A549 (cell line): Measurements from ENCODE around the gene TTK. TPM values are rescaled to one million over a fixed set of nuclear protein-coding genes. Genes with fewer than 3 reads are reported as not detected.

Source experiments
- ATAC-seq, 2 experiments: fragments of 200-7000 bp in 1 of 2; fragments of >200 bp in 1 of 2; cut with Nextera tagmentation in 1 of 2; cut with Tn5 transposase in 1 of 2; 3 replicates each; pipeline versions ENCODE4 v1.8.0 to v1.9.1; 2018 to 2020; ENCODE audit warnings: mild to moderate bottlenecking in 1 of 2, moderate library complexity in 1 of 2
- CTCF ChIA-PET: fragments of 300-600 bp; sonication (Branson Sonifier 250); formaldehyde crosslinking; extraction: SDS; loops from one replicate; lab custom pipeline; 2021; ENCODE audit warnings: antibody characterized with exemption, inconsistent platforms; lab: Yijun Ruan, JAX
- POLR2A ChIA-PET: fragments of 350-600 bp; formaldehyde crosslinking; extraction: SDS; loops from one replicate; lab custom pipeline; 2021; ENCODE audit warnings: antibody characterized with exemption, inconsistent platforms; lab: Yijun Ruan, JAX
- DNase-seq, 2 experiments: peaks; one replicate each; pipeline versions ENCODE4 v3.0.0 to v3.0.0-alpha.2; 2011 to 2016; ENCODE audit warnings: low read depth in 1 of 2, low spot score in 1 of 2
- FAIRE-seq: peaks from 2 replicates; lab custom pipeline; 2011; peaks lifted over from hg19 to GRCh38; lab: Jason Lieb, UNC
- H3K27ac ChIP-seq, 2 experiments: fragments of >200 bp; sonication (Bioruptor Twin); formaldehyde crosslinking; 3 replicates each; pipeline ENCODE4 v1.5.1; 2016 to 2017
- H3K4me1 ChIP-seq: fragments of >200 bp; sonication (Bioruptor Twin); formaldehyde crosslinking; 3 replicates; pipeline ENCODE4 v1.6.1; 2016
- H3K4me2 ChIP-seq: fragments of >200 bp; sonication (Bioruptor Twin); formaldehyde crosslinking; 3 replicates; pipeline ENCODE4 v1.6.1; 2016
- H3K4me3 ChIP-seq: fragments of >200 bp; sonication (Bioruptor Twin); formaldehyde crosslinking; 3 replicates; pipeline ENCODE4 v1.5.1; 2016
- H3K9me3 ChIP-seq: fragments of >200 bp; sonication (Bioruptor Twin); formaldehyde crosslinking; 3 replicates; pipeline ENCODE4 v1.6.1; 2016
- BCL3 ChIP-seq: fragments of >200 bp; sonication (Bioruptor Twin); formaldehyde crosslinking; IDR thresholded peaks from 3 replicates; pipeline ENCODE4 v1.6.1; 2016
- BHLHE40 ChIP-seq: IDR thresholded peaks from 2 replicates; pipeline ENCODE4 v1.6.1; 2012; ENCODE audit warnings: low read depth, low read length, inconsistent platforms
- CBX2 ChIP-seq: fragments of 200-600 bp; sonication (generic); IDR thresholded peaks from 2 replicates; pipeline ENCODE4 v1.6.1; 2016; ENCODE audit warnings: low read depth, mild to moderate bottlenecking, borderline replicate concordance
- CBX8 ChIP-seq: fragments of 200-600 bp; sonication (generic); IDR thresholded peaks from 2 replicates; pipeline ENCODE4 v1.6.1; 2016
- CHD4 ChIP-seq: fragments of 200-600 bp; sonication (generic); IDR thresholded peaks from 2 replicates; pipeline ENCODE4 v1.6.1; 2016; ENCODE audit warnings: antibody characterized with exemption, mild to moderate bottlenecking, borderline replicate concordance
- E2F6 ChIP-seq: IDR thresholded peaks from 2 replicates; pipeline ENCODE4 v1.6.1; 2012; ENCODE audit warnings: low read depth, borderline replicate concordance
- EHF ChIP-seq: fragments of 250-450 bp; sonication (Bioruptor Pico); IDR thresholded peaks from 2 replicates; pipeline ENCODE4 v1.5.0; 2020; ENCODE audit warnings: mild to moderate bottlenecking
- EHMT2 ChIP-seq: fragments of 200-600 bp; sonication (generic); IDR thresholded peaks from 2 replicates; pipeline ENCODE4 v1.6.1; 2016; ENCODE audit warnings: antibody characterized with exemption, low read depth, mild to moderate bottlenecking, moderate library complexity
- EP300 ChIP-seq, 2 experiments: fragments of >200 bp; sonication (Bioruptor Twin); formaldehyde crosslinking; IDR thresholded peaks; 2 replicates in 1 of 2; 3 replicates in 1 of 2; pipeline ENCODE4 v1.6.1; 2016 to 2017
- FOSB ChIP-seq: fragments of 250-450 bp; sonication (Bioruptor Pico); IDR thresholded peaks from 2 replicates; pipeline ENCODE4 v1.5.0; 2020; ENCODE audit warnings: mild to moderate bottlenecking, moderate library complexity
- GATA3 ChIP-seq: IDR thresholded peaks from 2 replicates; pipeline ENCODE4 v1.6.1; 2012; ENCODE audit warnings: borderline replicate concordance
- HES2 ChIP-seq: fragments of >200 bp; sonication (Bioruptor Twin); formaldehyde crosslinking; IDR thresholded peaks from 2 replicates; pipeline ENCODE4 v1.6.1; 2016
- HEYL ChIP-seq: fragments of 250-450 bp; sonication (Bioruptor Pico); IDR thresholded peaks from 2 replicates; pipeline ENCODE4 v1.8.0; 2021; ENCODE audit warnings: mild to moderate bottlenecking, moderate library complexity
- HOXB13 ChIP-seq: fragments of 250-450 bp; sonication (Bioruptor Pico); IDR thresholded peaks from 2 replicates; pipeline ENCODE4 v1.5.0; 2020; ENCODE audit warnings: low read depth, mild to moderate bottlenecking, moderate library complexity
- JUN ChIP-seq, 2 experiments: fragments of >200 bp; sonication (Bioruptor Twin); formaldehyde crosslinking; IDR thresholded peaks; 2 replicates in 1 of 2; 3 replicates in 1 of 2; pipeline ENCODE4 v1.6.1; 2016 to 2017
- JUNB ChIP-seq: fragments of >200 bp; sonication (Bioruptor Twin); formaldehyde crosslinking; IDR thresholded peaks from 2 replicates; pipeline ENCODE4 v1.6.1; 2016
- KDM5A ChIP-seq: fragments of 200-600 bp; sonication (generic); IDR thresholded peaks from 2 replicates; pipeline ENCODE4 v1.6.1; 2016; ENCODE audit warnings: antibody characterized with exemption, mild to moderate bottlenecking
- MAFK ChIP-seq: fragments of 450-650 bp; IDR thresholded peaks from 2 replicates; pipeline ENCODE4 v1.6.1; 2014; ENCODE audit not compliant: partially characterized antibody
- MYC ChIP-seq: IDR thresholded peaks from 2 replicates; pipeline ENCODE4 v1.6.1; 2012; ENCODE audit warnings: mild to moderate bottlenecking, inconsistent platforms, low read length, improper control_type of control experiment, borderline replicate concordance
- NFE2L2 ChIP-seq: fragments of 150-350 bp; conservative IDR thresholded peaks from 2 replicates; pipeline ENCODE4 v1.6.1; 2014; ENCODE audit warnings: low read length
- NPAS2 ChIP-seq: fragments of 250-450 bp; sonication (Bioruptor Pico); IDR thresholded peaks from 2 replicates; pipeline ENCODE4 v1.8.0; 2022; ENCODE audit warnings: mild to moderate bottlenecking, moderate library complexity, borderline replicate concordance
- NR3C1 ChIP-seq: fragments of >200 bp; sonication (Bioruptor Twin); formaldehyde crosslinking; IDR thresholded peaks from 3 replicates; pipeline ENCODE4 v1.6.1; 2017
- POLR2A ChIP-seq: IDR thresholded peaks from 2 replicates; pipeline ENCODE4 v1.6.1; 2012; ENCODE audit warnings: mild to moderate bottlenecking, low read length
- RARB ChIP-seq: fragments of 250-450 bp; sonication (Bioruptor Pico); IDR thresholded peaks from 2 replicates; pipeline ENCODE4 v1.8.0; 2021; ENCODE audit warnings: mild to moderate bottlenecking, moderate library complexity
- RNF2 ChIP-seq: fragments of 200-600 bp; sonication (generic); IDR thresholded peaks from 2 replicates; pipeline ENCODE4 v1.6.1; 2016; ENCODE audit warnings: low read depth, mild to moderate bottlenecking, antibody characterized with exemption, moderate library complexity, borderline replicate concordance
- SMC3 ChIP-seq: fragments of >200 bp; sonication (Bioruptor Twin); formaldehyde crosslinking; IDR thresholded peaks from 3 replicates; pipeline ENCODE4 v1.6.1; 2018; ENCODE audit warnings: inconsistent platforms
- SREBF2 ChIP-seq: fragments of 450-650 bp; IDR thresholded peaks from 2 replicates; pipeline ENCODE4 v1.6.1; 2014; ENCODE audit warnings: mild to moderate bottlenecking, moderate library complexity
- ZC3H11A ChIP-seq: fragments of 450-650 bp; IDR thresholded peaks from 2 replicates; pipeline ENCODE4 v1.6.1; 2014; ENCODE audit warnings: antibody characterized with exemption, mild to moderate bottlenecking
- WGBS: methylation state at CpG from one replicate; pipeline ENCODE4 v1.1.6; 2017; ENCODE audit errors: missing lambda C conversion rate; 5-methylcytosine and 5-hydroxymethylcytosine counted together
- polyA plus RNA-seq, 4 experiments: library from polyadenylated mRNA; depleted of rRNA in 3 of 4; stranded (reverse); fragments of >200 nt; fragmentation: RNase III in 1 of 4; extraction: RNeasy Plus Mini Kit Qiagen cat#74134 plus additional on column Dnase treatment in 1 of 4; gene quantifications; 2 replicates in 3 of 4; 3 replicates in 1 of 4; pipeline ENCODE4 v1.2.3, GENCODE V29; 2011 to 2017
- TF ChIP-seq, protein P1 (sequence below): fragments of 250-450 bp; sonication (Bioruptor Pico); IDR thresholded peaks from 2 replicates; pipeline ENCODE4 v1.5.0; 2020; ENCODE audit warnings: low read depth, mild to moderate bottlenecking, moderate library complexity
- TF ChIP-seq, protein P2 (sequence below): fragments of 250-450 bp; sonication (Bioruptor Pico); IDR thresholded peaks from 2 replicates; pipeline ENCODE4 v1.5.0; 2021; ENCODE audit warnings: mild to moderate bottlenecking, moderate library complexity, borderline replicate concordance
- TF ChIP-seq, protein P3 (sequence below): IDR thresholded peaks from 2 replicates; pipeline ENCODE4 v1.6.1; 2012
- TF ChIP-seq, protein P4 (sequence below): fragments of 150-350 bp; IDR thresholded peaks from 2 replicates; pipeline ENCODE4 v1.6.1; 2014; ENCODE audit warnings: low read depth, mild to moderate bottlenecking, low read length

TTK gene
- polyA plus RNA-seq, 2 of the 4 experiments (the other 2 are of a cell fraction): 21.2 to 30.6 TPM

DNA sequence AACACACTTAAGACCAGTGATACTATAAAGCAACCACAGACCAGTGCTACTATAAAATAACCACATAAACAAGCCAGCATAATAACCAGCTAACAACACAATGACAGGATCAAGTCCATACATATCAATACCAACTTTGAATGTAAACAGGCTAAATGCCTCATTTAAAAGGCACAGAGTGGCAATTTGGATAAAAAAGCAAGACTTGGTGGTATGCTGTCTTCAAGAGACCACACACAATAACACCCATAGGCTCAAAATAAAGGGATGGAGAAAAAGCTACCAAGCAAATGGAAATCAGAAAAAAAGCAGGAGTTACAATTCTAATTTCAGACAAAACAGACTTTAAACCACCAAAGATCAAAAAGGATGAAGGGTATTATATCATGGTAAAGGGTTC lies 37.3 kb upstream of the TTK start:
- ATAC-seq: no peak
- no peak overlapping the region for H3K4me2 ChIP-seq
- TF ChIP-seq E2F6: no peak
- TF ChIP-seq KDM5A: no peak
- no peak for TF ChIP-seq POLR2A
- TF ChIP-seq EHMT2: no peak
- TF ChIP-seq EHF (CRISPR knock-in tag): no peak
- TF ChIP-seq CBX8: no peak
- TF ChIP-seq RNF2: no peak
- TF ChIP-seq FOSB: no peak
- no peak for TF ChIP-seq CHD4
- no peak for TF ChIP-seq BHLHE40
- no peak for TF ChIP-seq RARB
- no peak for TF ChIP-seq GATA3
- TF ChIP-seq NPAS2: no peak
- no peak for TF ChIP-seq SREBF2
- TF ChIP-seq, protein P1, sequence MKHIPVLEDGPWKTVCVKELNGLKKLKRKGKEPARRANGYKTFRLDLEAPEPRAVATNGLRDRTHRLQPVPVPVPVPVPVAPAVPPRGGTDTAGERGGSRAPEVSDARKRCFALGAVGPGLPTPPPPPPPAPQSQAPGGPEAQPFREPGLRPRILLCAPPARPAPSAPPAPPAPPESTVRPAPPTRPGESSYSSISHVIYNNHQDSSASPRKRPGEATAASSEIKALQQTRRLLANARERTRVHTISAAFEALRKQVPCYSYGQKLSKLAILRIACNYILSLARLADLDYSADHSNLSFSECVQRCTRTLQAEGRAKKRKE (CRISPR knock-in tag): no peak
- TF ChIP-seq NR3C1: no peak
- no peak for TF ChIP-seq EP300 (IDR thresholded peaks at IDR 0.05)
- TF ChIP-seq, protein P2, sequence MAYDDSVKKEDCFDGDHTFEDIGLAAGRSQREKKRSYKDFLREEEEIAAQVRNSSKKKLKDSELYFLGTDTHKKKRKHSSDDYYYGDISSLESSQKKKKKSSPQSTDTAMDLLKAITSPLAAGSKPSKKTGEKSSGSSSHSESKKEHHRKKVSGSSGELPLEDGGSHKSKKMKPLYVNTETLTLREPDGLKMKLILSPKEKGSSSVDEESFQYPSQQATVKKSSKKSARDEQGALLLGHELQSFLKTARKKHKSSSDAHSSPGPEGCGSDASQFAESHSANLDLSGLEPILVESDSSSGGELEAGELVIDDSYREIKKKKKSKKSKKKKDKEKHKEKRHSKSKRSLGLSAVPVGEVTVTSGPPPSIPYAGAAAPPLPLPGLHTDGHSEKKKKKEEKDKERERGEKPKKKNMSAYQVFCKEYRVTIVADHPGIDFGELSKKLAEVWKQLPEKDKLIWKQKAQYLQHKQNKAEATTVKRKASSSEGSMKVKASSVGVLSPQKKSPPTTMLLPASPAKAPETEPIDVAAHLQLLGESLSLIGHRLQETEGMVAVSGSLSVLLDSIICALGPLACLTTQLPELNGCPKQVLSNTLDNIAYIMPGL (CRISPR knock-in tag): no peak
- no peak for TF ChIP-seq MAFK
- no peak for TF ChIP-seq BCL3
- TF ChIP-seq, all 56 proteins: peak for 0
- no peak for DNase-seq
- Histone ChIP-seq H3K4me3 (no peak overlapping the region), H3K9me3 (no peaks in the 10 kb centered on the region), H3K27ac (no peak overlapping the region), H3K4me1 (no peaks in the 10 kb centered on the region)
- FAIRE-seq: no peak
- CTCF ChIA-PET: interaction anchor here (1.3 kb wide), 1 partner anchor 126 kb away, joined by 3 read pairs; no protein-coding TSS in a partner anchor
- POLR2A ChIA-PET: no interaction called here

DNA sequence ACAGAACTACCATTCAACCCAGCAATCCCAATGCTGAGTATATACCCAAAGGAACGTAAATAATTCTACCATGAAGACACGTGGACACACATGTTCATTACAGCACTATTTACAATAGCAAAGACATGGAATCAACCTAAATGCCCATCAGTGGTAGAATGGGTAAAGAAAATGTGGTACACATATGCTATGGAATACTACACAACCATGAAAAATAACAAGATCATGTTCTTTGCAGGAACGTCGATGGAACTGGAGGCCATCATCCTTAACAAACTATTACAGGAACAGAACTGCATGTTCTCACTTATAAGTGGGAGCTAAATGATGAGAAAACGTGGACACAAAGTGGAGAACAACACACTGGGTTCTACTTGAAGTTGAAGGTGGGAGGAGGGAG lies 34.7 kb upstream of the TTK start:
- POLR2A ChIA-PET: no interaction called here
- Histone ChIP-seq H3K4me3 (no peak overlapping the region), H3K27ac (no peak overlapping the region), H3K4me2 (no peak overlapping the region), H3K4me1 (no peaks in the 10 kb centered on the region), H3K9me3 (no peaks in the 10 kb centered on the region)
- no peak for FAIRE-seq
- TF ChIP-seq KDM5A (no peak), EHMT2 (no peak), JUNB (no peak), HOXB13 (CRISPR knock-in tag) (no peak), MAFK (no peak), HEYL (CRISPR knock-in tag) (no peak), ZC3H11A (no peak), EP300 (IDR thresholded peaks at IDR 0.05) (no peak), EHF (CRISPR knock-in tag) (no peak), CBX2 (no peak), HES2 (no peak), POLR2A (no peak), BHLHE40 (no peak), SMC3 (no peak), JUN (IDR thresholded peaks at IDR 0.05) (no peak), MYC (no peak), NFE2L2 (no peak)
- TF ChIP-seq, protein P3, sequence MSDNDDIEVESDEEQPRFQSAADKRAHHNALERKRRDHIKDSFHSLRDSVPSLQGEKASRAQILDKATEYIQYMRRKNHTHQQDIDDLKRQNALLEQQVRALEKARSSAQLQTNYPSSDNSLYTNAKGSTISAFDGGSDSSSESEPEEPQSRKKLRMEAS: no peak
- TF ChIP-seq, protein P4, sequence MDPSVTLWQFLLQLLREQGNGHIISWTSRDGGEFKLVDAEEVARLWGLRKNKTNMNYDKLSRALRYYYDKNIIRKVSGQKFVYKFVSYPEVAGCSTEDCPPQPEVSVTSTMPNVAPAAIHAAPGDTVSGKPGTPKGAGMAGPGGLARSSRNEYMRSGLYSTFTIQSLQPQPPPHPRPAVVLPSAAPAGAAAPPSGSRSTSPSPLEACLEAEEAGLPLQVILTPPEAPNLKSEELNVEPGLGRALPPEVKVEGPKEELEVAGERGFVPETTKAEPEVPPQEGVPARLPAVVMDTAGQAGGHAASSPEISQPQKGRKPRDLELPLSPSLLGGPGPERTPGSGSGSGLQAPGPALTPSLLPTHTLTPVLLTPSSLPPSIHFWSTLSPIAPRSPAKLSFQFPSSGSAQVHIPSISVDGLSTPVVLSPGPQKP: no peak
- CTCF ChIA-PET: no interaction called here
- WGBS: 13% methylated on average over 5 of the region's 5 CpGs
- no peak for ATAC-seq
- no peak for DNase-seq
